ENCODE measurements around the gene HOXC10. TPM values are rescaled to one million over a fixed set of nuclear protein-coding genes. Genes with fewer than 3 reads are reported as not detected.

HOXC10 gene
- total RNA-seq, 1 experiment from 2014 or later = 154 TPM

DNA sequence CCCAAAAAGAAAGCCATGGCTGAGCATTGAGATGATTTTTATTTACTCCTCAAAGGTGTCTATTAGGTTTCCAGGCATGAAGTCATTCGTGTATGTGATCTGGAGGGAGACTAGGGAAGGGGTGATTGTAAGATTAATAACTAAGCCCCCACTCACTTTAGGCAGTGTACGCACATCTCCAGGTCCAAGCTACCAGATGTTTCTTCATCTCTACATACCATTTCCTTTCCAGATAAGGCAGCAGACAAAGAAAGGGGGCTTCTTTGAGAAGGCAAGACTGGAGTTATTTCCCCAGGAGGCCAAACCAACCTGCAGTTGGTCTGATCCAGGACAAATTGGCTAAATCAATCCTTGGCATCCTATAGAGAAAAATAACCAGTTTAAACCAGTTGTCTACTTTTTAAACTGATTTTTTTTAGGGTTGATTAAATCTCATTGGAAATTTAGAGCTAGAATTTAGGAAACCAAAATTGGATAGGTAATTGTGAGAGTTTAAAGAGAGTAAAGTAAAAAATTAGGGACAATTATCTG, 42.4 kb upstream of the HOXC10 start:
- in situ Hi-C loops (cut with HindIII; ENCODE audit: low pct_unique_long_range_greater_than_20kb, low sequenced_read_pairs) = no loop called here
- H3K27me3 ChIP-seq (ENCODE audit: control insufficient read depth, insufficient read depth, low read length) = no peaks in the 10 kb centered on the region
- ChIA-PET CTCF (interaction anchor here (0.6 kb wide), 2 partner anchors 16 to 18 kb away, joined by 3 to 5 read pairs; no protein-coding TSS in a partner anchor), POLR2A (no interaction called here)
- intact Hi-C loops (cut with micrococcal nuclease; ENCODE audit: unreplicated experiment) = no loop called here
- no peaks in the 10 kb centered on the region for H3K9me3 ChIP-seq (ENCODE audit: control insufficient read depth, insufficient read depth, low read depth, low read length)
- peak overlapping the region; percentile 99 for H3K27ac ChIP-seq (ENCODE audit: low read length)
- DNase-seq (ENCODE audit: low read depth, low spot score) = no peak
- peaks cover 52% of the 10 kb centered on the region for H3K4me1 ChIP-seq (ENCODE audit: control insufficient read depth, insufficient read depth, low read length)
- H3K36me3 ChIP-seq (ENCODE audit: control insufficient read depth, insufficient read depth, low read length) = peaks cover 5% of the 10 kb centered on the region
- H3K4me3 ChIP-seq (ENCODE audit: low read depth in 2 of 2, low read length in 2 of 2) = peak overlapping the region; percentile 86 to 98
- no peak for TF ChIP-seq TCF7L2 (IDR thresholded peaks at IDR 0.05; ENCODE audit: low read depth, low read length)
- TF ChIP-seq, protein P1, sequence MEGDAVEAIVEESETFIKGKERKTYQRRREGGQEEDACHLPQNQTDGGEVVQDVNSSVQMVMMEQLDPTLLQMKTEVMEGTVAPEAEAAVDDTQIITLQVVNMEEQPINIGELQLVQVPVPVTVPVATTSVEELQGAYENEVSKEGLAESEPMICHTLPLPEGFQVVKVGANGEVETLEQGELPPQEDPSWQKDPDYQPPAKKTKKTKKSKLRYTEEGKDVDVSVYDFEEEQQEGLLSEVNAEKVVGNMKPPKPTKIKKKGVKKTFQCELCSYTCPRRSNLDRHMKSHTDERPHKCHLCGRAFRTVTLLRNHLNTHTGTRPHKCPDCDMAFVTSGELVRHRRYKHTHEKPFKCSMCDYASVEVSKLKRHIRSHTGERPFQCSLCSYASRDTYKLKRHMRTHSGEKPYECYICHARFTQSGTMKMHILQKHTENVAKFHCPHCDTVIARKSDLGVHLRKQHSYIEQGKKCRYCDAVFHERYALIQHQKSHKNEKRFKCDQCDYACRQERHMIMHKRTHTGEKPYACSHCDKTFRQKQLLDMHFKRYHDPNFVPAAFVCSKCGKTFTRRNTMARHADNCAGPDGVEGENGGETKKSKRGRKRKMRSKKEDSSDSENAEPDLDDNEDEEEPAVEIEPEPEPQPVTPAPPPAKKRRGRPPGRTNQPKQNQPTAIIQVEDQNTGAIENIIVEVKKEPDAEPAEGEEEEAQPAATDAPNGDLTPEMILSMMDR (IDR thresholded peaks at IDR 0.05) = no peak
- TF ChIP-seq POLR2AphosphoS5 (IDR thresholded peaks at IDR 0.05; ENCODE audit: low read depth, low read length) = no peak
- no TSS peak for BruUV-seq (replicated peaks)
- no peak for ATAC-seq

DNA sequence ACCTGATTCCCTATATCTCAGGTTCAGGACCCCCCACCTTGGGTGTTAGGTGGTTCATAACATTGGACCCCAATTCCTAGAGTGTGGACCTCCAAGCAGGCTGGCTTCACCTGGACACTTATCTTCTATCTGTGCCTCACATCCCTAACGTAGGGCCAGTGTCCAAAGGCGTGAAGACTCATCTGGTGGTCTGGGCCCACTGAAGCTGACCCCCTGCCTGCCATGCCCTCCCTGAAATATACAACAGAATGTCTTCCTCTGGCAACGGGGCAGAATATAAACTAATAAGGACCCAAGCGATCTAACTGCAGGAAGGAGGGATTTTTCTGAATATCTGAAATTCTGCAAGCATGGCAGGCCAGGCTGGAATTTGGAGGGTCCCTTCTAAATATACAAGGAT, 40.7 kb upstream of the HOXC10 start:
- ChIA-PET POLR2A (interaction anchor here (0.6 kb wide), 1 partner anchor 14 kb away, joined by 4 read pairs; no protein-coding TSS in a partner anchor), CTCF (no interaction called here)
- Histone ChIP-seq H3K27me3 (ENCODE audit: control insufficient read depth, insufficient read depth, low read length) (no peaks in the 10 kb centered on the region), H3K4me3 (ENCODE audit: low read depth in 2 of 2, low read length in 2 of 2) (peak overlapping the region in 1 of 2 experiments; percentile 29; a peak in 3 of 4 replicates), H3K4me1 (ENCODE audit: control insufficient read depth, insufficient read depth, low read length) (peaks cover 62% of the 10 kb centered on the region), H3K27ac (ENCODE audit: low read length) (peak overlapping the region; percentile 99), H3K36me3 (ENCODE audit: control insufficient read depth, insufficient read depth, low read length) (peaks cover 5% of the 10 kb centered on the region), H3K9me3 (ENCODE audit: control insufficient read depth, insufficient read depth, low read depth, low read length) (no peaks in the 10 kb centered on the region)
- intact Hi-C loops (cut with micrococcal nuclease; ENCODE audit: unreplicated experiment) = no loop called here
- in situ Hi-C loops (cut with HindIII; ENCODE audit: low pct_unique_long_range_greater_than_20kb, low sequenced_read_pairs) = no loop called here
- BruUV-seq (replicated peaks) = no TSS peak
- DNase-seq (ENCODE audit: low read depth, low spot score) (no peak), ATAC-seq (no peak)
- TF ChIP-seq SIN3A (IDR thresholded peaks at IDR 0.05; ENCODE audit: borderline replicate concordance, insufficient read depth, low read depth, low read length) (no peak), TCF7L2 (IDR thresholded peaks at IDR 0.05; ENCODE audit: low read depth, low read length) (no peak)
- TF ChIP-seq, protein P1 (IDR thresholded peaks at IDR 0.05) = no peak
- TF ChIP-seq, protein P2, sequence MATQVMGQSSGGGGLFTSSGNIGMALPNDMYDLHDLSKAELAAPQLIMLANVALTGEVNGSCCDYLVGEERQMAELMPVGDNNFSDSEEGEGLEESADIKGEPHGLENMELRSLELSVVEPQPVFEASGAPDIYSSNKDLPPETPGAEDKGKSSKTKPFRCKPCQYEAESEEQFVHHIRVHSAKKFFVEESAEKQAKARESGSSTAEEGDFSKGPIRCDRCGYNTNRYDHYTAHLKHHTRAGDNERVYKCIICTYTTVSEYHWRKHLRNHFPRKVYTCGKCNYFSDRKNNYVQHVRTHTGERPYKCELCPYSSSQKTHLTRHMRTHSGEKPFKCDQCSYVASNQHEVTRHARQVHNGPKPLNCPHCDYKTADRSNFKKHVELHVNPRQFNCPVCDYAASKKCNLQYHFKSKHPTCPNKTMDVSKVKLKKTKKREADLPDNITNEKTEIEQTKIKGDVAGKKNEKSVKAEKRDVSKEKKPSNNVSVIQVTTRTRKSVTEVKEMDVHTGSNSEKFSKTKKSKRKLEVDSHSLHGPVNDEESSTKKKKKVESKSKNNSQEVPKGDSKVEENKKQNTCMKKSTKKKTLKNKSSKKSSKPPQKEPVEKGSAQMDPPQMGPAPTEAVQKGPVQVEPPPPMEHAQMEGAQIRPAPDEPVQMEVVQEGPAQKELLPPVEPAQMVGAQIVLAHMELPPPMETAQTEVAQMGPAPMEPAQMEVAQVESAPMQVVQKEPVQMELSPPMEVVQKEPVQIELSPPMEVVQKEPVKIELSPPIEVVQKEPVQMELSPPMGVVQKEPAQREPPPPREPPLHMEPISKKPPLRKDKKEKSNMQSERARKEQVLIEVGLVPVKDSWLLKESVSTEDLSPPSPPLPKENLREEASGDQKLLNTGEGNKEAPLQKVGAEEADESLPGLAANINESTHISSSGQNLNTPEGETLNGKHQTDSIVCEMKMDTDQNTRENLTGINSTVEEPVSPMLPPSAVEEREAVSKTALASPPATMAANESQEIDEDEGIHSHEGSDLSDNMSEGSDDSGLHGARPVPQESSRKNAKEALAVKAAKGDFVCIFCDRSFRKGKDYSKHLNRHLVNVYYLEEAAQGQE (IDR thresholded peaks at IDR 0.05; ENCODE audit: insufficient read depth in 1 of 2, low read depth in 2 of 2, low read length in 1 of 2) = no peak

Measured in Panc1 (cell line).